Measurements from ENCODE around the gene NTMT1. TPM values are rescaled to one million over a fixed set of nuclear protein-coding genes. Genes with fewer than 3 reads are reported as not detected.

The NTMT1 gene
- total and polyA plus RNA-seq, 10 of the 15 experiments (the other 5 are each of a cell fraction or from before 2014, with no cell fraction given): 12.8 to 85.4 (median 39.3) TPM

DNA sequence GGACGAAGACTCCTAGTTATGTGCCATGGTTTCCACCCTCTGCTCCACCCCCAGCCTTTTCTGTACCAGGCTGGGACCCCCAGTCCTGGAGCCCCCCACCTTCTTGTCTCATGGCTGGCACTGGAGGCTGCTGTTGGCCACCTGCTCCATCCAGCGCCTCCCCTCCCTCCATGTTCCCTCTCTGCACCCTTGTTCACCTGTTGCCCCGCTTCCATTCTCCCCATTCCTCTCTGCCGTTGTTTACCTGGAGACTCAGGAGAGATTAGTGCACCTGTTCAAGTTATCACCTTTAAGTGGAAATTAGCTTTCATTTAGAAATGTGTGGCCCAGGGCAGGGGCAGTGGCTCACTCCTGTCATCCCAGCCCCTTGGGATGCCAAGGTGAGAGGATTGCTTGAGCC lies 7.2 kb downstream of the NTMT1 start (continued):
- TF ChIP-seq, protein P1, sequence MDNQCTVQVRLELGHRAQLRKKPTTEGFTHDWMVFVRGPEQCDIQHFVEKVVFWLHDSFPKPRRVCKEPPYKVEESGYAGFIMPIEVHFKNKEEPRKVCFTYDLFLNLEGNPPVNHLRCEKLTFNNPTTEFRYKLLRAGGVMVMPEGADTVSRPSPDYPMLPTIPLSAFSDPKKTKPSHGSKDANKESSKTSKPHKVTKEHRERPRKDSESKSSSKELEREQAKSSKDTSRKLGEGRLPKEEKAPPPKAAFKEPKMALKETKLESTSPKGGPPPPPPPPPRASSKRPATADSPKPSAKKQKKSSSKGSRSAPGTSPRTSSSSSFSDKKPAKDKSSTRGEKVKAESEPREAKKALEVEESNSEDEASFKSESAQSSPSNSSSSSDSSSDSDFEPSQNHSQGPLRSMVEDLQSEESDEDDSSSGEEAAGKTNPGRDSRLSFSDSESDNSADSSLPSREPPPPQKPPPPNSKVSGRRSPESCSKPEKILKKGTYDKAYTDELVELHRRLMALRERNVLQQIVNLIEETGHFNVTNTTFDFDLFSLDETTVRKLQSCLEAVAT (IDR thresholded peaks at IDR 0.05): no peak
- TF ChIP-seq FOXM1 (IDR thresholded peaks at IDR 0.05; ENCODE audit: low read depth, low read length): no peak

DNA sequence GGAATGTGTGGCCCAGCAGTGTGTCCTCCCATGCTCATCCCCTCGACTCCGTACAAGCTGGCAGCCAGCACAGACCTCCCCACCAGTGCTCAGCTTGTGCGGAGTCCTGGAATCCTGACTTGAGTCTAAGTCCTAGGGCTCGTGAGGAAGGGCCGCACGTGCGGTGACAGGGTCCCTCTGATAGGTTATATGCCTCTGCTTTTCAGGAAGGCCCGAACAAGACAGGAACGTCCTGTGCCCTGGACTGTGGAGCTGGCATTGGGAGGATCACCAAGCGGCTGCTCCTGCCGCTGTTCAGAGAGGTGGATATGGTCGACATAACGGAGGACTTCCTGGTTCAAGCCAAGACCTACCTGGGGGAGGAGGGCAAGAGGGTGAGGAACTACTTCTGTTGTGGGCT lies 7.9 kb downstream of the NTMT1 start:
- no peak for DNase-seq (ENCODE audit: low read depth, low spot score)
- Histone ChIP-seq H3K9me3 (replicated peaks; ENCODE audit: control insufficient read depth, insufficient read depth, low read length) (no peaks in the 10 kb centered on the region), H3K9ac (ENCODE audit: control insufficient read depth, insufficient read depth, low read length) (no peak overlapping the region), H3K4me2 (ENCODE audit: control insufficient read depth, insufficient read depth) (no peak overlapping the region), H2AFZ (ENCODE audit: control insufficient read depth, low read depth, low read length) (no peak overlapping the region), H4K20me1 (ENCODE audit: control insufficient read depth, insufficient read depth) (no peaks in the 10 kb centered on the region; the same call in 1 of the 2 replicates), H3K4me1 (ENCODE audit: control insufficient read depth, insufficient read depth, low read length) (0 out of 2 replicates have a peak, but pooled peaks cover 4% of the 10 kb centered on the region), H3K79me2 (ENCODE audit: control insufficient read depth, insufficient read depth, low read length) (peaks cover 27% of the 10 kb centered on the region), H3K36me3 (ENCODE audit: control insufficient read depth in 2 of 2, insufficient read depth in 2 of 2, low read length in 1 of 2) (peaks cover 20 to 39% of the 10 kb centered on the region in 2 experiments; a peak in 3 of 4 replicates), H3K27me3 (replicated peaks in 1 of 2; ENCODE audit: control insufficient read depth in 2 of 2, insufficient read depth in 2 of 2, low read length in 1 of 2) (no peaks in the 10 kb centered on the region), H3K27ac (ENCODE audit: control insufficient read depth, insufficient read depth) (no peak overlapping the region), H3K4me3 (no peak overlapping the region)
- RAD21 ChIA-PET (ENCODE audit: unreplicated experiment): no interaction called here
- in situ Hi-C loops (cut with MboI) (no loop called here), intact Hi-C loops (cut with micrococcal nuclease; ENCODE audit: unreplicated experiment) (no loop called here)
- ATAC-seq: no peak
- no TSS peak for BruUV-seq (replicated peaks)
- WGBS (ENCODE audit: insufficient coverage, insufficient replicate concordance, low lambda C conversion rate, missing lambda C conversion rate): 90% methylated on average over 13 of the region's 13 CpGs
- SMC1A ChIA-PET (ENCODE audit: uncharacterized antibody, unreplicated experiment): no interaction called here
- POLR2A ChIA-PET: no interaction called here
- TF ChIP-seq GABPA (IDR thresholded peaks at IDR 0.05; ENCODE audit: low read depth) (no peak), FOXM1 (IDR thresholded peaks at IDR 0.05; ENCODE audit: low read depth, low read length) (no peak), BRCA1 (IDR thresholded peaks at IDR 0.05; ENCODE audit: low read depth, low read length) (no peak), SMC3 (IDR thresholded peaks at IDR 0.05; ENCODE audit: borderline replicate concordance, low read length) (no peak), SUZ12 (IDR thresholded peaks at IDR 0.05; ENCODE audit: unreplicated experiment) (no peak), CBX5 (IDR thresholded peaks at IDR 0.05; ENCODE audit: low read depth) (no peak), PML (IDR thresholded peaks at IDR 0.05; ENCODE audit: low read length) (no peak), NRF1 (conservative IDR thresholded peaks at IDR 0.05; ENCODE audit: low read depth, low read length) (no peak), LARP7 (IDR thresholded peaks at IDR 0.05) (no peak), ZNF274 (IDR thresholded peaks at IDR 0.05; ENCODE audit: insufficient read depth, insufficient read length) (no peak), CHD4 (IDR thresholded peaks at IDR 0.05) (no peak)
- TF ChIP-seq, protein P2, sequence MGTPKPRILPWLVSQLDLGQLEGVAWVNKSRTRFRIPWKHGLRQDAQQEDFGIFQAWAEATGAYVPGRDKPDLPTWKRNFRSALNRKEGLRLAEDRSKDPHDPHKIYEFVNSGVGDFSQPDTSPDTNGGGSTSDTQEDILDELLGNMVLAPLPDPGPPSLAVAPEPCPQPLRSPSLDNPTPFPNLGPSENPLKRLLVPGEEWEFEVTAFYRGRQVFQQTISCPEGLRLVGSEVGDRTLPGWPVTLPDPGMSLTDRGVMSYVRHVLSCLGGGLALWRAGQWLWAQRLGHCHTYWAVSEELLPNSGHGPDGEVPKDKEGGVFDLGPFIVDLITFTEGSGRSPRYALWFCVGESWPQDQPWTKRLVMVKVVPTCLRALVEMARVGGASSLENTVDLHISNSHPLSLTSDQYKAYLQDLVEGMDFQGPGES (IDR thresholded peaks at IDR 0.05): no peak
- TF ChIP-seq, protein P3, sequence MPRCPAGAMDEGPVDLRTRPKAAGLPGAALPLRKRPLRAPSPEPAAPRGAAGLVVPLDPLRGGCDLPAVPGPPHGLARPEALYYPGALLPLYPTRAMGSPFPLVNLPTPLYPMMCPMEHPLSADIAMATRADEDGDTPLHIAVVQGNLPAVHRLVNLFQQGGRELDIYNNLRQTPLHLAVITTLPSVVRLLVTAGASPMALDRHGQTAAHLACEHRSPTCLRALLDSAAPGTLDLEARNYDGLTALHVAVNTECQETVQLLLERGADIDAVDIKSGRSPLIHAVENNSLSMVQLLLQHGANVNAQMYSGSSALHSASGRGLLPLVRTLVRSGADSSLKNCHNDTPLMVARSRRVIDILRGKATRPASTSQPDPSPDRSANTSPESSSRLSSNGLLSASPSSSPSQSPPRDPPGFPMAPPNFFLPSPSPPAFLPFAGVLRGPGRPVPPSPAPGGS (IDR thresholded peaks at IDR 0.05; ENCODE audit: borderline replicate concordance, insufficient read depth, low read depth, low read length, poor library complexity, severe bottlenecking): no peak
- CTCF ChIA-PET: interaction anchor here (0.6 to 1.0 kb wide), 2 partner anchors 9 to 1347 kb away, joined by 3 to 4 read pairs; no protein-coding TSS in a partner anchor
- FAIRE-seq: no peak

Data from GM12878 (cell line).